ENCODE results near the gene NDUFA11.
"Not testable (repeated sequence)": the region's sequence is repeated elsewhere in the genome, so short reads cannot be mapped to it uniquely, and the experiment has no call there.

The NDUFA11 gene

GRCh38 chr19:5857203-5858081, 46.1 kb downstream of the NDUFA11 start:
- Histone ChIP-seq H3K36me3 (ENCODE audit: control insufficient read depth in 2 of 2, insufficient read depth in 2 of 2, low read length in 2 of 2) (no peaks in the 10 kb centered on the region), H3K4me1 (ENCODE audit: control insufficient read depth in 2 of 2, insufficient read depth in 2 of 2, low read length in 2 of 2) (no peaks in the 10 kb centered on the region), H3K4me3 (ENCODE audit: low read length in 2 of 2) (no peak overlapping the region), H3K9me3 (ENCODE audit: control insufficient read depth in 2 of 2, low read length in 2 of 2) (no peaks in the 10 kb centered on the region), H3K9ac (ENCODE audit: low read depth in 1 of 2, low read length in 2 of 2) (no peak overlapping the region), H3K27me3 (ENCODE audit: control insufficient read depth in 2 of 2, insufficient read depth in 2 of 2, low read length in 2 of 2) (no peaks in the 10 kb centered on the region), H3K27ac (ENCODE audit: low read depth in 2 of 2, low read length in 2 of 2) (no peak overlapping the region)

GRCh38 chr19:5855151-5855550, 48.4 kb downstream of the NDUFA11 start:
- H3K36me3 ChIP-seq (ENCODE audit: control insufficient read depth in 2 of 2, insufficient read depth in 2 of 2, low read length in 2 of 2); H3K9me3 ChIP-seq (ENCODE audit: control insufficient read depth in 2 of 2, low read length in 2 of 2); H3K27me3 ChIP-seq (ENCODE audit: control insufficient read depth in 2 of 2, insufficient read depth in 2 of 2, low read length in 2 of 2); H3K27ac ChIP-seq (ENCODE audit: low read depth in 2 of 2, low read length in 2 of 2); H3K9ac ChIP-seq (ENCODE audit: low read depth in 1 of 2, low read length in 2 of 2); H3K4me3 ChIP-seq (ENCODE audit: low read length in 2 of 2); H3K4me1 ChIP-seq (ENCODE audit: control insufficient read depth in 2 of 2, insufficient read depth in 2 of 2, low read length in 2 of 2): not testable (repeated sequence)

GRCh38 chr19:5854121-5854520, 49.5 kb downstream of the NDUFA11 start:
- H3K27me3 ChIP-seq (ENCODE audit: control insufficient read depth in 2 of 2, insufficient read depth in 2 of 2, low read length in 2 of 2); H3K27ac ChIP-seq (ENCODE audit: low read depth in 2 of 2, low read length in 2 of 2); H3K36me3 ChIP-seq (ENCODE audit: control insufficient read depth in 2 of 2, insufficient read depth in 2 of 2, low read length in 2 of 2); H3K9me3 ChIP-seq (ENCODE audit: control insufficient read depth in 2 of 2, low read length in 2 of 2); H3K4me1 ChIP-seq (ENCODE audit: control insufficient read depth in 2 of 2, insufficient read depth in 2 of 2, low read length in 2 of 2); H3K9ac ChIP-seq (ENCODE audit: low read depth in 1 of 2, low read length in 2 of 2); H3K4me3 ChIP-seq (ENCODE audit: low read length in 2 of 2): not testable (repeated sequence)

- Histone ChIP-seq H3K9ac (ENCODE audit: low read depth in 1 of 2, low read length in 2 of 2) (peak within 1 kb of the TSS; percentile 86 to 90), H3K36me3 (ENCODE audit: control insufficient read depth in 2 of 2, insufficient read depth in 2 of 2, low read length in 2 of 2) (no peaks in the 10 kb centered on the region), H3K27ac (ENCODE audit: low read depth in 2 of 2, low read length in 2 of 2) (peak within 1 kb of the TSS; percentile 96 to 98), H3K4me3 (ENCODE audit: low read length in 2 of 2) (peak within 1 kb of the TSS; percentile 68 to 81), H3K27me3 (ENCODE audit: control insufficient read depth in 2 of 2, insufficient read depth in 2 of 2, low read length in 2 of 2) (no peaks in the 10 kb centered on the region), H3K4me1 (ENCODE audit: control insufficient read depth in 2 of 2, insufficient read depth in 2 of 2, low read length in 2 of 2) (peaks cover 2 to 13% of the 10 kb centered on the region in 2 donors), H3K9me3 (ENCODE audit: control insufficient read depth in 2 of 2, low read length in 2 of 2) (no peaks in the 10 kb centered on the region)
These were observed 52.3 kb downstream of the NDUFA11 start, which contains the start of gene FUT3 for GRCh38 chr19:5851302-5851701. Gene FUT3, minus strand, starts transcription at chr19:5851449.

GRCh38 chr19:5850743-5851293, 52.8 kb downstream of the NDUFA11 start:
- H3K27ac ChIP-seq (ENCODE audit: low read depth in 2 of 2, low read length in 2 of 2): peak overlapping the region; percentile 96 to 98
- no peaks in the 10 kb centered on the region for H3K27me3 ChIP-seq (ENCODE audit: control insufficient read depth in 2 of 2, insufficient read depth in 2 of 2, low read length in 2 of 2)
- no peaks in the 10 kb centered on the region for H3K9me3 ChIP-seq (ENCODE audit: control insufficient read depth in 2 of 2, low read length in 2 of 2)
- peak overlapping the region; percentile 86 to 90 for H3K9ac ChIP-seq (ENCODE audit: low read depth in 1 of 2, low read length in 2 of 2)
- H3K4me3 ChIP-seq (ENCODE audit: low read length in 2 of 2): peak overlapping the region; percentile 68 to 81
- H3K36me3 ChIP-seq (ENCODE audit: control insufficient read depth in 2 of 2, insufficient read depth in 2 of 2, low read length in 2 of 2): no peaks in the 10 kb centered on the region
- H3K4me1 ChIP-seq (ENCODE audit: control insufficient read depth in 2 of 2, insufficient read depth in 2 of 2, low read length in 2 of 2): peaks cover 2 to 13% of the 10 kb centered on the region in 2 donors

GRCh38 chr19:5850189-5850588, 53.4 kb downstream of the NDUFA11 start:
- H3K4me3 ChIP-seq (ENCODE audit: low read length in 2 of 2): peak overlapping the region; percentile 68 to 81
- peak overlapping the region; percentile 96 to 98 for H3K27ac ChIP-seq (ENCODE audit: low read depth in 2 of 2, low read length in 2 of 2)
- peaks cover 2 to 13% of the 10 kb centered on the region in 2 donors for H3K4me1 ChIP-seq (ENCODE audit: control insufficient read depth in 2 of 2, insufficient read depth in 2 of 2, low read length in 2 of 2)
- H3K36me3 ChIP-seq (ENCODE audit: control insufficient read depth in 2 of 2, insufficient read depth in 2 of 2, low read length in 2 of 2): no peaks in the 10 kb centered on the region
- H3K9me3 ChIP-seq (ENCODE audit: control insufficient read depth in 2 of 2, low read length in 2 of 2): no peaks in the 10 kb centered on the region
- no peaks in the 10 kb centered on the region for H3K27me3 ChIP-seq (ENCODE audit: control insufficient read depth in 2 of 2, insufficient read depth in 2 of 2, low read length in 2 of 2)
- peak overlapping the region; percentile 86 to 90 for H3K9ac ChIP-seq (ENCODE audit: low read depth in 1 of 2, low read length in 2 of 2)

- peak overlapping the region; percentile 68 to 81 for H3K4me3 ChIP-seq (ENCODE audit: low read length in 2 of 2)
- H3K27ac ChIP-seq (ENCODE audit: low read depth in 2 of 2, low read length in 2 of 2): peak overlapping the region; percentile 96 to 98
These were observed 55.0 kb downstream of the NDUFA11 start for GRCh38 chr19:5848621-5849020.

GRCh38 chr19:5847846-5848245, 55.7 kb downstream of the NDUFA11 start:
- H3K27me3 ChIP-seq (ENCODE audit: control insufficient read depth in 2 of 2, insufficient read depth in 2 of 2, low read length in 2 of 2); H3K9me3 ChIP-seq (ENCODE audit: control insufficient read depth in 2 of 2, low read length in 2 of 2); H3K36me3 ChIP-seq (ENCODE audit: control insufficient read depth in 2 of 2, insufficient read depth in 2 of 2, low read length in 2 of 2): not testable (repeated sequence)
- peak overlapping the region; percentile 57 to 81 for H3K4me3 ChIP-seq (ENCODE audit: low read length in 2 of 2)
- H3K27ac ChIP-seq (ENCODE audit: low read depth in 2 of 2, low read length in 2 of 2): peak overlapping the region; percentile 96 to 98
- peaks cover 2 to 16% of the 10 kb centered on the region in 2 donors for H3K4me1 ChIP-seq (ENCODE audit: control insufficient read depth in 2 of 2, insufficient read depth in 2 of 2, low read length in 2 of 2)
- peak overlapping the region; percentile 54 to 90 for H3K9ac ChIP-seq (ENCODE audit: low read depth in 1 of 2, low read length in 2 of 2)

More at GRCh38 chr19:5848621-5849020, 55.0 kb downstream of the NDUFA11 start:
- H3K27me3 ChIP-seq (ENCODE audit: control insufficient read depth in 2 of 2, insufficient read depth in 2 of 2, low read length in 2 of 2); H3K36me3 ChIP-seq (ENCODE audit: control insufficient read depth in 2 of 2, insufficient read depth in 2 of 2, low read length in 2 of 2); H3K9me3 ChIP-seq (ENCODE audit: control insufficient read depth in 2 of 2, low read length in 2 of 2): not testable (repeated sequence)
- Histone ChIP-seq H3K9ac (ENCODE audit: low read depth in 1 of 2, low read length in 2 of 2) (peak overlapping the region; percentile 86 to 90), H3K4me1 (ENCODE audit: control insufficient read depth in 2 of 2, insufficient read depth in 2 of 2, low read length in 2 of 2) (peaks cover 2 to 16% of the 10 kb centered on the region in 2 donors)

All from mucosa of rectum (tissue), 2 donors.